Stimulated activated memory B cell treated with anti-CD40 and anti-IgM and Interleukin-4, amounts not matched to agents 10 μg/mL and 1 μg/mL and 100 μg/mL, for 72 hours (primary cell): ENCODE measurements around the gene ABCG1.

Source experiments
- ATAC-seq: fragments of 150-1000 bp; cut with Tn5 transposase; 2 replicates; pipeline ENCODE4 v1.10.0; 2021
- H3K27ac Mint-ChIP-seq: one replicate; pipeline ENCODE4 v1.8.0; 2022; ENCODE audit warnings: mild to moderate bottlenecking, mixed read lengths
- H3K27me3 Mint-ChIP-seq: one replicate; pipeline ENCODE4 v1.8.0; 2022; ENCODE audit warnings: mixed read lengths
- H3K36me3 Mint-ChIP-seq: one replicate; pipeline ENCODE4 v1.8.0; 2022; ENCODE audit warnings: mixed read lengths
- H3K4me1 Mint-ChIP-seq: one replicate; pipeline ENCODE4 v1.8.0; 2022; ENCODE audit warnings: mixed read lengths
- H3K4me3 Mint-ChIP-seq: one replicate; pipeline ENCODE4 v1.8.0; 2022; ENCODE audit warnings: mild to moderate bottlenecking, moderate library complexity, mixed read lengths
- H3K9me3 Mint-ChIP-seq: one replicate; pipeline ENCODE4 v1.8.0; 2022; ENCODE audit warnings: mixed read lengths

The ABCG1 gene

GRCh38 chr21:42257091-42257765, 38.3 kb downstream of the ABCG1 start:
- ATAC-seq = no peak
- no peaks in the 10 kb centered on the region for H3K27me3 Mint-ChIP-seq
- H3K9me3 Mint-ChIP-seq = no peaks in the 10 kb centered on the region
- H3K4me1 Mint-ChIP-seq = peaks cover 44% of the 10 kb centered on the region
- no peak overlapping the region for H3K27ac Mint-ChIP-seq
- H3K36me3 Mint-ChIP-seq = no peaks in the 10 kb centered on the region
- no peak overlapping the region for H3K4me3 Mint-ChIP-seq

DNA sequence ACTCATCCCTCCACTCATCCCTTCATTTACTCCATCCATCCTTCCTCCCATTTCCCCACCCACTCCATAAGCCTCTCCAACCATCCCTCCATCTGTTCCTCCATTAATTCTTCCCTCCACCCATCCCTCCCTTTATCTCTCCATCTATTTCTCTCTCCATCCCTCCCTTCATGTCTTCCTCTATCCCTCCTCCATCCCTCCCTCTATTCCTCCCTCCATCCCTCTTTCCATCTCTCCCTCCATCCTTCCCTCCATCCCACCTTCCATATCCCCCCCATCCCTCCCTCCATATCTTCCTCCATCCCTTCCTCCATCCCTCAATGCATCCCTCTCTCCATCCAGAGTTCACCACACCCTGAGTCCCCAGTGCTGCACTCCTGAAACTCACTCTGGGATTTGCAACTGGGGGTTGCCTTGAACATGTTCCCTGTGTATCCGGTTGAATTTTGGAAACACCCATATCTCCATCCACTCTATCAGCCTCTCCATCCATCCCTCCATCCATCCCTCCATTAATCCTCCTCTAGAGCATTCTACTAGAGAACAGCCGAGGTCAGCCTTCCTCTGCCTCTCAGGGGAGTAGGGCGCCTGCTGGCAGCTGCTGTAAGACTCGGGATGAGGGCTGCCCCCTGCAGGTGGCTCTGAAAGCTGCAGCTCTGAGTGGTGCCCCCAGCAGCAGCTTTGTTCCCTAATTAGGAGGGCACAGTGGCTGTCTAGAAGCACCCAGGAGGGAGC, 39.4 kb downstream of the ABCG1 start:
- H3K27ac Mint-ChIP-seq = peak overlapping the region; percentile 21
- peak; percentile 78 for ATAC-seq
- no peaks in the 10 kb centered on the region for H3K36me3 Mint-ChIP-seq
- H3K4me1 Mint-ChIP-seq = peaks cover 43% of the 10 kb centered on the region
- H3K4me3 Mint-ChIP-seq = no peak overlapping the region
- no peaks in the 10 kb centered on the region for H3K9me3 Mint-ChIP-seq
- no peaks in the 10 kb centered on the region for H3K27me3 Mint-ChIP-seq

DNA sequence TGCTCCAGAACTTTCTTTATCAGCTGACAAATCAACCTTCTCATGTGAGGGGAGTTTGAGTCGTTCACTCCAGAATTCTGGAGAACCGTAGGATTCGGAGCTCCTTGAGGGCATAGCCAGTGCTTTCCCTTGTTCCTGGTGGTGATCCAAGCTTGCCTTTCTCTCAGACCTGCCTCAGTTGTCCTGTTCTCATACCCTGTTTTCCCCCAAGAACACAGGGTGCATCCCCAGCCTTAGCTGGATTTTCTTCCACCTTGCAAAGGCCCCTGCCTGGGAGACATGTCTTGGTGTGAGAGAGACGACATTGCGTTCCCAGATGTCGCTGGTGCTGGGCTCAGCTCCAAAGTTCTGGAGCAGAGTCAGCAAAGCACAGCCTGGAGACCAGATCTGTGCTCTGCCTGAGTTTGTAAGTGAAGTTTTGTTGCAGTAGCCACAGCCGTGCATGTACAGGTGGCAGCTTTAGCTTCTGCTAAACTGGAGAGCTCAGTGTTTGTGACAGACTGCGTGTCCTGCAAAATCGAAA, 40.0 kb downstream of the ABCG1 start:
- Mint-ChIP-seq H3K9me3 (no peaks in the 10 kb centered on the region), H3K4me1 (peaks cover 37% of the 10 kb centered on the region), H3K4me3 (no peak overlapping the region), H3K27ac (peak overlapping the region; percentile 21), H3K27me3 (no peaks in the 10 kb centered on the region), H3K36me3 (no peaks in the 10 kb centered on the region)
- ATAC-seq = no peak

DNA sequence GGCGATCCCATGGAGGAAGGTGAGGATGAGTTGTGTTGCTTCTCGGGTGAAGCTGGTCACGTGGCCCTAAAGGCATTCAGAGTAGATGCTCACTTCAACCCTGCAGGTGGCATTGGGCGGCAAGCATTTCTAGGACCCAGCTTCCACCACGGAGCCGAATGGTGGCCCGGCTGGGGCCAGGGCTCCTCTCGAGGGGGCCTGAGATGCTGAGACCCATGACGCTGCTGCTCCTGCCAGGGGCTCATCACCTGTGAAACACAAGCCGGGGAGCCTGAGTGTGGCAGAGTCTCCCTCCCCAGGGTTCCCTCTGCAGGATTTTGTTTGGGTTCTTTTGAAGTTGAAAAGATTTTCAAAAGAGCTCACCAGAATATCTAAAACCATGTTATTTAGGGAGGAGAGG, 41.2 kb downstream of the ABCG1 start:
- ATAC-seq = no peak
- H3K36me3 Mint-ChIP-seq = peaks cover 6% of the 10 kb centered on the region
- peaks cover 25% of the 10 kb centered on the region for H3K4me1 Mint-ChIP-seq
- H3K9me3 Mint-ChIP-seq = no peaks in the 10 kb centered on the region
- H3K27me3 Mint-ChIP-seq = no peaks in the 10 kb centered on the region
- no peak overlapping the region for H3K27ac Mint-ChIP-seq
- H3K4me3 Mint-ChIP-seq = no peak overlapping the region

DNA sequence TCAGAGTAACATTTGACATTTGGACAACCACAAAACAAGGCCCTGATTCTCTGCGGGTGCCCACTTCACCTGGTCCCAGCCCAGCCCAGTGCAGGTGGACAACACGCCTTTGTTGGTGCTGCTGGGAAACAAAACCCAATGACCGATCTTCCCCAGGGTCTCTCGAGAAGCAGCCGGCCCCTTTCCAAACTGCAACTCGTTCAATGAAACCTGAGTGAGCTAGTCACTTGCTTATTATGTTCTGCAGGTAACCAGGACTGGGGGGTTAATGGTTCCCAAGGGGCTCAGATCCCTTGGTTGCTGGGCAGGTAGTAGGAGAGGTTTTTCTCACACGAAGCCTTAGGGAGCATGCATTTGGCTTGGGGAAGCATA, 42.9 kb downstream of the ABCG1 start:
- Mint-ChIP-seq H3K4me1 (peaks cover 18% of the 10 kb centered on the region), H3K9me3 (no peaks in the 10 kb centered on the region), H3K36me3 (peaks cover 9% of the 10 kb centered on the region), H3K4me3 (no peak overlapping the region), H3K27me3 (no peaks in the 10 kb centered on the region), H3K27ac (no peak overlapping the region)
- ATAC-seq = no peak

DNA sequence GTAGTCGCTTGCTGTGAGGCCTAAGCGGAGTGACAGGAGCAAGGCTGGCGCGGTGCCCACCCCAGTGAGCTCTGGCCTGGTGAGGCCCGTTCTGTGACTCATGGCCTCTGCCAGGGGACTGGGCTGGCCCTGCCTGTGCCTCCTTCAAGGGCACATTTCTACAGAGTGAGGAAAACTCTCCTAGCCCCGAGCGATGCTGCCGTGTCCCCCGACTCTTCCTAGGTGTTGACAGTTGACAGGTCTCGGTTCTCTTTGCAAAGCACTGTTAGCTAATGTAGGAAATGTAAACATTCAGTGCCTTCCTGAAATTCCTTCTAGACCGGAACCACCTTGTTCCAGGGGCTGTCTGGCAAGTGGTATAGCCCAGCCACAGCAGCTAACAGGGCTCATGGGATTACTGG, 43.9 kb downstream of the ABCG1 start:
- ATAC-seq = no peak
- Mint-ChIP-seq H3K36me3 (peaks cover 14% of the 10 kb centered on the region), H3K9me3 (no peaks in the 10 kb centered on the region), H3K4me3 (no peak overlapping the region), H3K4me1 (peaks cover 25% of the 10 kb centered on the region), H3K27ac (no peak overlapping the region), H3K27me3 (no peaks in the 10 kb centered on the region)

DNA sequence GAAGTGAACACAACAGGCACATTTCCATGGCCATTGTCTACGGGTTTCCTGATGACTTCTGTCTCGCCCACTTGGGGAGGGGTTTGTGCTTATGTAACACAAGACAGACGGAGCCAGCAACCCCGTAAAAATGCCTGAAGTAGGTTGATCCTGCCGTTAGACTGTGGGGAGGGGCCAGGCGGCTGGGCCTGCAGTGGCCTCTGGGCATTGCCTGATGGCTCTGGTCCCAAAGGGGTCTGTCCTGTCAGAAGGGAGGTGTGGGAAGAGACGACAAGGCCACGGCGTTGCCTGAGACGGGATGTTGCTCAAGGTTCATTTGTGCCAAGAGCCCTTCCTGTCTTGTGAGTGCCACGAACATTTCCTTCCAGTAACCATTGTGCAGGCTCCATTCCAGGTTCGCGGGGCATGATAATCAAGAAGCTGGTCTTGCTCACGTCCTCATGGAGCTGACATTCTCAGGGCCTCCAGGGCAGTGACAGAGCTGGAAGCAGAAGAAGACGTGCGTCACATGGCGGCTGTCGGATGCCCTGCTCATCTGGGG, 44.7 kb downstream of the ABCG1 start:
- H3K4me1 Mint-ChIP-seq = peaks cover 20% of the 10 kb centered on the region
- no peak overlapping the region for H3K4me3 Mint-ChIP-seq
- no peak overlapping the region for H3K27ac Mint-ChIP-seq

GRCh38 chr21:42264245-42265195, 45.6 kb downstream of the ABCG1 start:
- no peaks in the 10 kb centered on the region for H3K27me3 Mint-ChIP-seq
- H3K4me3 Mint-ChIP-seq = no peak overlapping the region
- ATAC-seq = no peak
- no peaks in the 10 kb centered on the region for H3K9me3 Mint-ChIP-seq
- peaks cover 14% of the 10 kb centered on the region for H3K36me3 Mint-ChIP-seq
- peaks cover 19% of the 10 kb centered on the region for H3K4me1 Mint-ChIP-seq
- no peak overlapping the region for H3K27ac Mint-ChIP-seq

More for the DNA sequence above, 44.7 kb downstream of the ABCG1 start:
- ATAC-seq = no peak
- no peaks in the 10 kb centered on the region for H3K9me3 Mint-ChIP-seq
- no peaks in the 10 kb centered on the region for H3K27me3 Mint-ChIP-seq
- H3K36me3 Mint-ChIP-seq = peaks cover 14% of the 10 kb centered on the region

- Mint-ChIP-seq H3K9me3 (no peaks in the 10 kb centered on the region), H3K4me3 (no peak overlapping the region), H3K4me1 (peaks cover 22% of the 10 kb centered on the region), H3K27me3 (no peaks in the 10 kb centered on the region), H3K27ac (no peak overlapping the region), H3K36me3 (peaks cover 14% of the 10 kb centered on the region)
- no peak for ATAC-seq
These were observed 46.4 kb downstream of the ABCG1 start for GRCh38 chr21:42265231-42265812.

- Mint-ChIP-seq H3K36me3 (peaks cover 20% of the 10 kb centered on the region), H3K4me3 (no peak overlapping the region), H3K27me3 (no peaks in the 10 kb centered on the region), H3K27ac (peak overlapping the region; percentile 61), H3K9me3 (no peaks in the 10 kb centered on the region), H3K4me1 (peaks cover 22% of the 10 kb centered on the region)
- no peak for ATAC-seq
These were observed 48.1 kb downstream of the ABCG1 start for GRCh38 chr21:42266971-42267556.

GRCh38 chr21:42269386-42269785, 50.4 kb downstream of the ABCG1 start:
- Mint-ChIP-seq H3K4me1 (peaks cover 22% of the 10 kb centered on the region), H3K9me3 (no peaks in the 10 kb centered on the region), H3K36me3 (peaks cover 23% of the 10 kb centered on the region), H3K27me3 (no peaks in the 10 kb centered on the region), H3K27ac (peak overlapping the region; percentile 56), H3K4me3 (no peak overlapping the region)
- ATAC-seq = no peak

- Mint-ChIP-seq H3K27ac (no peak overlapping the region), H3K9me3 (no peaks in the 10 kb centered on the region), H3K4me1 (peaks cover 22% of the 10 kb centered on the region), H3K27me3 (no peaks in the 10 kb centered on the region), H3K4me3 (no peak overlapping the region), H3K36me3 (peaks cover 31% of the 10 kb centered on the region)
- no peak for ATAC-seq
These were observed 52.1 kb downstream of the ABCG1 start for GRCh38 chr21:42271065-42271464.

DNA sequence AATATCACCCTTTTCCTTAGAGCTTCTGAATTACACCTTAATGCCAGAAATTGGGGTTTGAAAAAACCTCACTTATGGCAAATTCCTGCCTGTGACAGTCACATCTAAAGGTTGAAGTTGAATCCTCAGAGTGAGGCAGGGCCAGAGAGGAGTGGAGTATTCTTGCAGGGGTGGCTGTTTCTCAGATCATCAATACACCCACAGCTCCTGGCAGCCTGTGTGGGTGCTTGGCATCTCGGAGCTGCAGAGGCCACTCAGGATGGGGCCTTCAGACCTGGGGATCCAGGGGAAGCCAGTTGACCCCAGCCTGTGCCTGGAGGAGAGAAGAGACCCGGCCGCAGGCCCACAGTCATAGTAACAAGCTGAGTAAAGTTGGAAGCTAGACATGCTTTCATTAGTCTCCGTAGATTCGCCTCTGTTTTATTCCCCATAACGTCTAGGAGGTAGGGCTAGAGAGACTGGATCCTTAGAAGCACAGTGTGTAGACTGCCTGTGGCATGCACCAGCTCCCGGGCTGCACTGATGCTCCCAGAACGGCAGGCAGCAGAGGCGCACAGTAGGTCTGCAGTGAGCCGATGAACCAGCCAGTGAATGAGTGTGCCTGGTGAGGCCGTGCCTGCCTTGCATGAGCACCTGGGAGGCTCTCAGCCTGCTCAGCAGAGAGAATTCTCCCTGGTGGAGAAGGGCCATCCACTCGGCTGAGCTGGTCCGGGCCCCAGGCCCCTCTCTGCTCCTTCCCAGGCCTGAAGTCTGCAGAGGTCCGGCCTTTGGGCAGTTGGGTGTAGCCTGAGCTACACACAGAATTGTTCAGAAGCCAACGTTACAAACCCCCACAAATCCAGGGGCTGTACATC, 53.4 kb downstream of the ABCG1 start:
- peaks cover 30% of the 10 kb centered on the region for H3K36me3 Mint-ChIP-seq

More for the DNA sequence above, 53.4 kb downstream of the ABCG1 start:
- Mint-ChIP-seq H3K27me3 (no peaks in the 10 kb centered on the region), H3K9me3 (no peaks in the 10 kb centered on the region), H3K4me3 (no peak overlapping the region), H3K27ac (no peak overlapping the region), H3K4me1 (peaks cover 15% of the 10 kb centered on the region)
- ATAC-seq = no peak
